ENCODE data around the gene AKAP9. TPM values are rescaled to one million over a fixed set of nuclear protein-coding genes. Genes with fewer than 3 reads are reported as not detected.

The AKAP9 gene
- total and polyA plus RNA-seq, 9 of the 15 experiments (the other 6 are each of a cell fraction or from before 2014, with no cell fraction given): 25.5 to 80.9 (median 46.3) TPM

DNA sequence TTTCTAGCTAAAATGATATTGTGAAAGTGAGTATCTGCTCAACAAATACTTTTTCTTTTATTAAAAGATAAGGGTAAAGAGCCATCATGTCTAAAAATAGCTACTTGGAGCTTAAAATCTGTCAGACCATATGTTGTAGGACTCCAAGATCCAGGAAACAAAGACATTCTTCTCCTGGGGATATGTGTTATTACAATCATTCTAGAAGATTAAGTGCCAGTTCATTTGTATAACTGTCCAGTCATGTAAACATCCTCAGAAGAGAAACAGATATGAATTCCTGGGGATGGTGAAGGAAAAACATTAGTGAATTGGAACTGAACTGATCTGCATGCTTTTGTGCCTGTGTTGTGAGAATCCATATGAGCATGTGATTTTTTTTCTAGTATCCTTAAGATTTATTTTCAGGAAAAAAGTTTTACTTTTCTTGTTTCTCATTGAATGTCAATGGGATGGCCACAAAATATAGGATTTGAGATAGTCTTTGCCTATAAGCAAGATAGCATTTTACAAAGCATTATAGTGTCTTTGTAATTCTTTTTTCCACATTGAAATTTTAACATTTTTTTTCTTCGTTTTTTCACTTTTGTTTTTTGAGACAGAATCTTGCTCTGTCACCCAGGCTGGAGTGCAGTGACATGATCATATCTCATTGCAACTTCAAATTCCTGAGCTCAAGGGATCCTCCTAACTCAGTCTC, 45.7 kb upstream of the AKAP9 start (continued):
- TF ChIP-seq, protein P1, sequence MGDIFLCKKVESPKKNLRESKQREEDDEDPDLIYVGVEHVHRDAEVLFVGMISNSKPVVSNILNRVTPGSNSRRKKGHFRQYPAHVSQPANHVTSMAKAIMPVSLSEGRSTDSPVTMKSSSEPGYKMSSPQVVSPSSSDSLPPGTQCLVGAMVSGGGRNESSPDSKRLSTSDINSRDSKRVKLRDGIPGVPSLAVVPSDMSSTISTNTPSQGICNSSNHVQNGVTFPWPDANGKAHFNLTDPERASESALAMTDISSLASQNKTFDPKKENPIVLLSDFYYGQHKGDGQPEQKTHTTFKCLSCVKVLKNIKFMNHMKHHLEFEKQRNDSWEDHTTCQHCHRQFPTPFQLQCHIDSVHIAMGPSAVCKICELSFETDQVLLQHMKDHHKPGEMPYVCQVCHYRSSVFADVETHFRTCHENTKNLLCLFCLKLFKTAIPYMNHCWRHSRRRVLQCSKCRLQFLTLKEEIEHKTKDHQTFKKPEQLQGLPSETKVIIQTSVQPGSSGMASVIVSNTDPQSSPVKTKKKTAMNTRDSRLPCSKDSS (IDR thresholded peaks at IDR 0.05; ENCODE audit: low read depth, partially characterized antibody): no peak
- TF ChIP-seq, protein P2, sequence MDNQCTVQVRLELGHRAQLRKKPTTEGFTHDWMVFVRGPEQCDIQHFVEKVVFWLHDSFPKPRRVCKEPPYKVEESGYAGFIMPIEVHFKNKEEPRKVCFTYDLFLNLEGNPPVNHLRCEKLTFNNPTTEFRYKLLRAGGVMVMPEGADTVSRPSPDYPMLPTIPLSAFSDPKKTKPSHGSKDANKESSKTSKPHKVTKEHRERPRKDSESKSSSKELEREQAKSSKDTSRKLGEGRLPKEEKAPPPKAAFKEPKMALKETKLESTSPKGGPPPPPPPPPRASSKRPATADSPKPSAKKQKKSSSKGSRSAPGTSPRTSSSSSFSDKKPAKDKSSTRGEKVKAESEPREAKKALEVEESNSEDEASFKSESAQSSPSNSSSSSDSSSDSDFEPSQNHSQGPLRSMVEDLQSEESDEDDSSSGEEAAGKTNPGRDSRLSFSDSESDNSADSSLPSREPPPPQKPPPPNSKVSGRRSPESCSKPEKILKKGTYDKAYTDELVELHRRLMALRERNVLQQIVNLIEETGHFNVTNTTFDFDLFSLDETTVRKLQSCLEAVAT (IDR thresholded peaks at IDR 0.05): 0 out of 4 replicates have a peak, but pooled peaks of 1 of the 2 experiments have one; percentile 25
- TF ChIP-seq ZNF507 (tag; conservative IDR thresholded peaks at IDR 0.05) (no peak), CBX8 (IDR thresholded peaks at IDR 0.05; ENCODE audit: borderline replicate concordance, extremely low read depth, low read depth, low read length, poor library complexity, severe bottlenecking) (no peak), ZNF24 (IDR thresholded peaks at IDR 0.05) (no peak), SAFB2 (IDR thresholded peaks at IDR 0.05; ENCODE audit: borderline replicate concordance, low read depth, low read length, severe bottlenecking) (no peak), HNRNPH1 (optimal IDR thresholded peaks at IDR 0.05; ENCODE audit: low read depth, low read length) (no peak), ZNF436 (CRISPR knock-in tag; IDR thresholded peaks at IDR 0.05) (no peak), ATF1 (CRISPR knock-in tag; IDR thresholded peaks at IDR 0.05) (no peak), ATF1 (tag; IDR thresholded peaks at IDR 0.05) (no peak), FOXK2 (conservative IDR thresholded peaks at IDR 0.05 in 1 of 2, IDR thresholded peaks at IDR 0.05 in 1 of 2; ENCODE audit: low read depth in 2 of 2) (peak; percentile 88 to 94), FOXA1 (IDR thresholded peaks at IDR 0.05; ENCODE audit: borderline replicate concordance) (no peak)
- TF ChIP-seq, protein P3, sequence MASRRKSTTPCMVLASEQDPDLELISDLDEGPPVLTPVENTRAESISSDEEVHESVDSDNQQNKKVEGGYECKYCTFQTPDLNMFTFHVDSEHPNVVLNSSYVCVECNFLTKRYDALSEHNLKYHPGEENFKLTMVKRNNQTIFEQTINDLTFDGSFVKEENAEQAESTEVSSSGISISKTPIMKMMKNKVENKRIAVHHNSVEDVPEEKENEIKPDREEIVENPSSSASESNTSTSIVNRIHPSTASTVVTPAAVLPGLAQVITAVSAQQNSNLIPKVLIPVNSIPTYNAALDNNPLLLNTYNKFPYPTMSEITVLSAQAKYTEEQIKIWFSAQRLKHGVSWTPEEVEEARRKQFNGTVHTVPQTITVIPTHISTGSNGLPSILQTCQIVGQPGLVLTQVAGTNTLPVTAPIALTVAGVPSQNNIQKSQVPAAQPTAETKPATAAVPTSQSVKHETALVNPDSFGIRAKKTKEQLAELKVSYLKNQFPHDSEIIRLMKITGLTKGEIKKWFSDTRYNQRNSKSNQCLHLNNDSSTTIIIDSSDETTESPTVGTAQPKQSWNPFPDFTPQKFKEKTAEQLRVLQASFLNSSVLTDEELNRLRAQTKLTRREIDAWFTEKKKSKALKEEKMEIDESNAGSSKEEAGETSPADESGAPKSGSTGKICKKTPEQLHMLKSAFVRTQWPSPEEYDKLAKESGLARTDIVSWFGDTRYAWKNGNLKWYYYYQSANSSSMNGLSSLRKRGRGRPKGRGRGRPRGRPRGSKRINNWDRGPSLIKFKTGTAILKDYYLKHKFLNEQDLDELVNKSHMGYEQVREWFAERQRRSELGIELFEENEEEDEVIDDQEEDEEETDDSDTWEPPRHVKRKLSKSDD (conservative IDR thresholded peaks at IDR 0.05; ENCODE audit: low read length): no peak
- TF ChIP-seq, protein P4, sequence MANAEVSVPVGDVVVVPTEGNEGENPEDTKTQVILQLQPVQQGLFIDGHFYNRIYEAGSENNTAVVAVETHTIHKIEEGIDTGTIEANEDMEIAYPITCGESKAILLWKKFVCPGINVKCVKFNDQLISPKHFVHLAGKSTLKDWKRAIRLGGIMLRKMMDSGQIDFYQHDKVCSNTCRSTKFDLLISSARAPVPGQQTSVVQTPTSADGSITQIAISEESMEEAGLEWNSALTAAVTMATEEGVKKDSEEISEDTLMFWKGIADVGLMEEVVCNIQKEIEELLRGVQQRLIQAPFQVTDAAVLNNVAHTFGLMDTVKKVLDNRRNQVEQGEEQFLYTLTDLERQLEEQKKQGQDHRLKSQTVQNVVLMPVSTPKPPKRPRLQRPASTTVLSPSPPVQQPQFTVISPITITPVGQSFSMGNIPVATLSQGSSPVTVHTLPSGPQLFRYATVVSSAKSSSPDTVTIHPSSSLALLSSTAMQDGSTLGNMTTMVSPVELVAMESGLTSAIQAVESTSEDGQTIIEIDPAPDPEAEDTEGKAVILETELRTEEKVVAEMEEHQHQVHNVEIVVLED (CRISPR knock-in tag; IDR thresholded peaks at IDR 0.05): no peak
- TF ChIP-seq, protein P5, sequence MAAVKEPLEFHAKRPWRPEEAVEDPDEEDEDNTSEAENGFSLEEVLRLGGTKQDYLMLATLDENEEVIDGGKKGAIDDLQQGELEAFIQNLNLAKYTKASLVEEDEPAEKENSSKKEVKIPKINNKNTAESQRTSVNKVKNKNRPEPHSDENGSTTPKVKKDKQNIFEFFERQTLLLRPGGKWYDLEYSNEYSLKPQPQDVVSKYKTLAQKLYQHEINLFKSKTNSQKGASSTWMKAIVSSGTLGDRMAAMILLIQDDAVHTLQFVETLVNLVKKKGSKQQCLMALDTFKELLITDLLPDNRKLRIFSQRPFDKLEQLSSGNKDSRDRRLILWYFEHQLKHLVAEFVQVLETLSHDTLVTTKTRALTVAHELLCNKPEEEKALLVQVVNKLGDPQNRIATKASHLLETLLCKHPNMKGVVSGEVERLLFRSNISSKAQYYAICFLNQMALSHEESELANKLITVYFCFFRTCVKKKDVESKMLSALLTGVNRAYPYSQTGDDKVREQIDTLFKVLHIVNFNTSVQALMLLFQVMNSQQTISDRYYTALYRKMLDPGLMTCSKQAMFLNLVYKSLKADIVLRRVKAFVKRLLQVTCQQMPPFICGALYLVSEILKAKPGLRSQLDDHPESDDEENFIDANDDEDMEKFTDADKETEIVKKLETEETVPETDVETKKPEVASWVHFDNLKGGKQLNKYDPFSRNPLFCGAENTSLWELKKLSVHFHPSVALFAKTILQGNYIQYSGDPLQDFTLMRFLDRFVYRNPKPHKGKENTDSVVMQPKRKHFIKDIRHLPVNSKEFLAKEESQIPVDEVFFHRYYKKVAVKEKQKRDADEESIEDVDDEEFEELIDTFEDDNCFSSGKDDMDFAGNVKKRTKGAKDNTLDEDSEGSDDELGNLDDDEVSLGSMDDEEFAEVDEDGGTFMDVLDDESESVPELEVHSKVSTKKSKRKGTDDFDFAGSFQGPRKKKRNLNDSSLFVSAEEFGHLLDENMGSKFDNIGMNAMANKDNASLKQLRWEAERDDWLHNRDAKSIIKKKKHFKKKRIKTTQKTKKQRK (IDR thresholded peaks at IDR 0.05; ENCODE audit: borderline replicate concordance, low read depth, low read length): no peak
